HCT116 (cell line): ENCODE results near the gene PIP4K2A. TPM values are rescaled to one million over a fixed set of nuclear protein-coding genes. Genes with fewer than 3 reads are reported as not detected.

Experiments used
- ATAC-seq: fragments of 200-7000 bp; cut with Tn5 transposase; 2 replicates; pipeline ENCODE4 v1.9.1; 2020; ENCODE audit warnings: mild to moderate bottlenecking, moderate library complexity
- BruUV-seq: library from RNA; stranded (reverse); fragments of 400-500 nt; replicated peaks from 2 replicates; lab custom pipeline; 2021; lab: Mats Ljungman, UMichigan
- CTCF ChIA-PET: fragments of 300-600 bp; sonication (Branson Sonifier 250); formaldehyde crosslinking; loops from one replicate; lab custom pipeline; 2021; ENCODE audit warnings: antibody characterized with exemption; lab: Charles Lee
- POLR2A ChIA-PET: fragments of 300-600, 350-600 bp; sonication (Branson Sonifier 250); formaldehyde crosslinking; loops from one replicate; lab custom pipeline; 2021; ENCODE audit warnings: antibody characterized with exemption; lab: Charles Lee
- RAD21 ChIA-PET, 2 experiments: fragments of 300-600 bp; sonication (Branson Sonifier 250); formaldehyde crosslinking; loops; one replicate each; lab custom pipeline; 2023; ENCODE audit warnings: low total read pairs in 2 of 2; ENCODE audit not compliant: uncharacterized antibody in 2 of 2, unreplicated experiment in 2 of 2, low non-redundant PET in 1 of 2; lab: Charles Lee
- DNase-seq: peaks from one replicate; pipeline ENCODE4 v3.0.0-alpha.2; 2010; ENCODE audit warnings: low read depth, low spot score
- H2AFZ ChIP-seq: fragments of 200-600 bp; shearing (Covaris generic), sonication (generic); 2 replicates; pipeline ENCODE4 v1.6.1; 2017; ENCODE audit warnings: low read depth, mixed run types, mixed read lengths, antibody characterized with exemption, low read length; ENCODE audit not compliant: poor library complexity, severe bottlenecking
- H3K27ac ChIP-seq: 2 replicates; pipeline ENCODE4 v1.5.1; 2012; ENCODE audit warnings: low read depth, low read length
- H3K27me3 ChIP-seq: fragments of 200-600 bp; sonication (generic); 2 replicates; pipeline ENCODE4 v1.6.1; 2016; ENCODE audit warnings: mixed run types, low read length, mixed read lengths; ENCODE audit not compliant: insufficient read depth
- H3K36me3 ChIP-seq, 2 experiments: fragments of 200-500 bp in 1 of 2; fragments of 200-600 bp in 1 of 2; sonication (Bioruptor generic) in 1 of 2; sonication (generic) in 1 of 2; 2 replicates each; pipeline versions ENCODE4 v1.5.1 to v1.6.1; 2014 to 2016; ENCODE audit warnings: low read length in 2 of 2, inconsistent platforms in 1 of 2, mixed read lengths in 1 of 2, mixed run types in 1 of 2; ENCODE audit not compliant: insufficient read depth in 2 of 2, control insufficient read depth in 1 of 2
- H3K4me1 ChIP-seq, 2 experiments: fragments of 200-600 bp in 1 of 2; sonication (generic) in 1 of 2; 2 replicates each; pipeline versions ENCODE4 v1.5.1 to v1.6.1; 2012 to 2017; ENCODE audit warnings: low read length in 2 of 2, inconsistent platforms in 1 of 2, mild to moderate bottlenecking in 1 of 2, mixed read lengths in 1 of 2, mixed run types in 1 of 2, moderate library complexity in 1 of 2; ENCODE audit not compliant: insufficient read depth in 2 of 2, control insufficient read depth in 1 of 2
- H3K4me2 ChIP-seq: fragments of 200-600 bp; sonication (generic); 2 replicates; pipeline ENCODE4 v1.6.1; 2017; ENCODE audit warnings: mixed run types, low read length, mixed read lengths
- H3K4me3 ChIP-seq, 2 experiments: fragments of 200-600 bp in 1 of 2; sonication (generic) in 1 of 2; replicated peaks in 1 of 2; 2 replicates each; pipeline ENCODE4 v1.5.1; 2011 to 2016; ENCODE audit warnings: low read length in 2 of 2, control low read depth in 1 of 2, low read depth in 1 of 2, mild to moderate bottlenecking in 1 of 2, mixed read lengths in 1 of 2, mixed run types in 1 of 2
- H3K79me2 ChIP-seq: fragments of 200-600 bp; sonication (generic); 2 replicates; pipeline ENCODE4 v1.6.1; 2017; ENCODE audit warnings: mild to moderate bottlenecking, mixed run types, low read length, moderate library complexity, mixed read lengths; ENCODE audit not compliant: insufficient read depth
- H3K9ac ChIP-seq: fragments of 200-600 bp; sonication (generic); 2 replicates; pipeline ENCODE4 v1.6.1; 2016; ENCODE audit warnings: low read length, mixed read lengths
- H3K9me2 ChIP-seq: fragments of 200-600 bp; sonication (generic), shearing (Covaris generic); 2 replicates; pipeline ENCODE4 v1.6.1; 2017; ENCODE audit warnings: mixed run types, mild to moderate bottlenecking, moderate library complexity; ENCODE audit not compliant: insufficient read depth
- H3K9me3 ChIP-seq, 2 experiments: fragments of 200-500 bp in 1 of 2; fragments of 200-600 bp in 1 of 2; sonication (Bioruptor generic) in 1 of 2; sonication (generic) in 1 of 2; 2 replicates each; pipeline ENCODE4 v1.6.1; 2014 to 2017; ENCODE audit warnings: low read length in 2 of 2, mixed read lengths in 2 of 2, inconsistent platforms in 1 of 2, low read depth in 1 of 2, mild to moderate bottlenecking in 1 of 2, mixed run types in 1 of 2, moderate library complexity in 1 of 2; ENCODE audit not compliant: control insufficient read depth in 1 of 2, insufficient read depth in 1 of 2
- H4K20me1 ChIP-seq: fragments of 200-600 bp; sonication (generic), shearing (Covaris generic); 2 replicates; pipeline ENCODE4 v1.6.1; 2017; ENCODE audit warnings: mixed run types, mild to moderate bottlenecking, moderate library complexity; ENCODE audit not compliant: insufficient read depth
- CBX3 ChIP-seq: IDR thresholded peaks from 2 replicates; pipeline ENCODE4 v1.6.1; 2012; ENCODE audit warnings: low read depth
- CEBPB ChIP-seq: IDR thresholded peaks from 2 replicates; pipeline ENCODE4 v1.6.1; 2012; ENCODE audit warnings: low read depth
- EZH2phosphoT487 ChIP-seq: fragments of 200-600 bp; IDR thresholded peaks from 2 replicates; pipeline ENCODE4 v1.6.1; 2018; ENCODE audit warnings: antibody characterized with exemption, borderline replicate concordance
- FOSL1 ChIP-seq: IDR thresholded peaks from 2 replicates; pipeline ENCODE4 v1.6.1; 2012; ENCODE audit warnings: low read depth
- JUND ChIP-seq: IDR thresholded peaks from 2 replicates; pipeline ENCODE4 v1.6.1; 2012
- POLR2AphosphoS5 ChIP-seq: IDR thresholded peaks from 2 replicates; pipeline ENCODE4 v1.6.1; 2011; ENCODE audit warnings: mild to moderate bottlenecking, low read depth, low read length, moderate library complexity
- RAD21 ChIP-seq: IDR thresholded peaks from 2 replicates; pipeline ENCODE4 v1.6.1; 2012; ENCODE audit warnings: low read depth, mild to moderate bottlenecking
- SP1 ChIP-seq: IDR thresholded peaks from 2 replicates; pipeline ENCODE4 v1.6.1; 2012; ENCODE audit warnings: low read depth
- YY1 ChIP-seq: IDR thresholded peaks from 2 replicates; pipeline ENCODE4 v1.6.1; 2011; ENCODE audit warnings: low read length, low read depth, moderate library complexity, mild to moderate bottlenecking; ENCODE audit not compliant: insufficient replicate concordance; ENCODE audit errors: extremely low read depth
- ZNF274 ChIP-seq: fragments of 200-500 bp; sonication (Bioruptor generic); IDR thresholded peaks from 2 replicates; pipeline ENCODE4 v1.6.1; 2014; ENCODE audit warnings: mild to moderate bottlenecking, low read depth, low read length, inconsistent platforms
- intact Hi-C: fragments of 100-400 bp; cut with micrococcal nuclease; formaldehyde crosslinking; loops from 2 replicates; pipeline ENCODE4 v1.10.0; 2022
- total RNA-seq: library from RNA; stranded (reverse); gene quantifications from one replicate; pipeline ENCODE4 v1.2.1, GENCODE V29; 2021; ENCODE audit not compliant: unreplicated experiment
- TF ChIP-seq, protein P1 (sequence below): IDR thresholded peaks from 2 replicates; pipeline ENCODE4 v1.6.1; 2012; ENCODE audit warnings: low read depth
- TF ChIP-seq, protein P2 (sequence below): IDR thresholded peaks from 2 replicates; pipeline ENCODE4 v1.6.1; 2012
- TF ChIP-seq, protein P3 (sequence below): IDR thresholded peaks from 2 replicates; pipeline ENCODE4 v1.6.1; 2011; ENCODE audit warnings: mild to moderate bottlenecking, low read length, moderate library complexity; ENCODE audit not compliant: insufficient replicate concordance; ENCODE audit errors: extremely low read depth

The PIP4K2A gene
- total RNA-seq, 1 experiment from 2014 or later, result 41.9 TPM

DNA sequence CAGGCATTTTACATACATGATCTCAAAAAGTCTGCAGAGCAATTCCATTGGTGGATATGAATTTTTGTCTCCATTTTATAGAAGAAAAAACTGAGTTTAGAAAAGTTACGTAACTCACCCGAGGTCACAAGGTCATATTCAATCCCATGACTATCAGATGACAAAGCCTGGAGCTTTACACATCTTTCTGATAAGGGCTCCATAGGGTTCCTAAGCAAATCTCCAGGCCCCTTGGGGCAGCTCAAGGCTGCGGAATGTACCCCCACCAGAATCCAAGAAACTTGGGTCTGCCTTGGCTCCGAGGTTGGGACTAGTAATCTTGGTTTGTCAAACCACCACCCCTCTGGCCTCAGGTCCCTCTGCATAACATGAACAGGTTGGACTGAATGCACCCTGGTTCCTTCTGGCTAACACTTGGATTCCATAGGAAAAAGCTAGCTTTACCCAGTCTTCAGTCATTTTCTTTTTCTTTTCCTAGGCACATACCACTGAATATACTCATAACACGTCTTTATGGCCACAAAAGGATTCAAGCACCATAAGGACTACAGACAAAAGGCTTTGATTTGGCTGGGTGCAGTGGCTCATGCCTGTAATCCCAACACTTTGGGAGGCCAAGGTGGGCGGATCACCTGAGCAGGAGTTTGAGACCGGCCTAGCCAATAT is 55.5 kb downstream of the PIP4K2A start:
- Histone ChIP-seq H3K79me2 (peaks cover 100% of the 10 kb centered on the region), H3K27ac (no peak overlapping the region), H4K20me1 (peaks cover 12% of the 10 kb centered on the region; the same call in 1 of the 2 replicates), H3K4me2 (no peak overlapping the region), H3K9ac (no peak overlapping the region), H3K27me3 (no peaks in the 10 kb centered on the region), H2AFZ (no peak overlapping the region), H3K4me1 (peaks cover 12 to 29% of the 10 kb centered on the region in 2 experiments), H3K4me3 (no peak overlapping the region), H3K9me3 (no peaks in the 10 kb centered on the region), H3K9me2 (no peaks in the 10 kb centered on the region), H3K36me3 (no peaks in the 10 kb centered on the region)
- no TSS peak for BruUV-seq
- CTCF ChIA-PET, result no interaction called here
- no peak for TF ChIP-seq FOSL1
- TF ChIP-seq CEBPB, result peak; percentile 43; the same call in 1 of the 2 replicates
- DNase-seq (no peak), ATAC-seq (no peak; the same call in 1 of the 2 replicates)
- RAD21 ChIA-PET, result no interaction called here
- POLR2A ChIA-PET, result no interaction called here
- intact Hi-C loops, result no loop called here

DNA sequence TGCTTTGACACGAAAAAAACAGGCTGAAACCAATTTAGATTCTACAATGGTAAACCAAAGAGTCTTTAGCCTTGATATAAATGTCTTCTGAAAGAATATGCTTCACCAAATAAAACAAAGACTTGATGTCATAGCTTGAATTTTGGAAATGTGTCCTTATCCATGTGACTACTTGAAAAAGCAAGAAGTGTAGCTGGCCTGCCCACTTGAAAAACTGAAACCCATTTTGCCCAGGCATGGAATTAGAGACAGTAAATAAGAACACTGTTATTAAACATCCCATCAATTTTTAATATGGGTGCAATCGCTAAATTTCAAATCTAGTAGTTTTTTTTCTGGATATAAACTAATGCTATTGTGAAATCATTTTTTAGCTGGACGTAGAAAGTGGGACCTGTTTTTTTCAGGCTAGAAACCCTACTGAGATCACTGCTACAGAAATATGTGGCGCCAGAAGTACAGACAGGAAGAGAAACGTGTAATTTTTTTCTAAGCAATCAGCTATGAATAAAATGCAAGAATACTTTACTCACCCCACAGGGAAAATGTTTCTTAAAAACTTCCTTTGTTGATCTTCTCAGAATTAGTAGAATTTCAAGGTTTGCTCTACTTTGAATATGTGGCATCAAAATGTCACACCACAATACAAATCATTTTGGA is 56.7 kb downstream of the PIP4K2A start:
- intact Hi-C loops, result no loop called here
- Histone ChIP-seq H3K36me3 (no peaks in the 10 kb centered on the region), H4K20me1 (peaks cover 10% of the 10 kb centered on the region; the same call in 1 of the 2 replicates), H2AFZ (no peak overlapping the region), H3K79me2 (peaks cover 100% of the 10 kb centered on the region), H3K27me3 (no peaks in the 10 kb centered on the region), H3K4me1 (peaks cover 12 to 25% of the 10 kb centered on the region in 2 experiments), H3K27ac (no peak overlapping the region), H3K4me3 (no peak overlapping the region), H3K4me2 (no peak overlapping the region), H3K9me3 (no peaks in the 10 kb centered on the region), H3K9me2 (no peaks in the 10 kb centered on the region), H3K9ac (no peak overlapping the region)
- ChIA-PET CTCF (no interaction called here), RAD21 (no interaction called here), POLR2A (no interaction called here)
- BruUV-seq, result no TSS peak
- no peak for DNase-seq
- ATAC-seq, result no peak
- TF ChIP-seq, protein P1, sequence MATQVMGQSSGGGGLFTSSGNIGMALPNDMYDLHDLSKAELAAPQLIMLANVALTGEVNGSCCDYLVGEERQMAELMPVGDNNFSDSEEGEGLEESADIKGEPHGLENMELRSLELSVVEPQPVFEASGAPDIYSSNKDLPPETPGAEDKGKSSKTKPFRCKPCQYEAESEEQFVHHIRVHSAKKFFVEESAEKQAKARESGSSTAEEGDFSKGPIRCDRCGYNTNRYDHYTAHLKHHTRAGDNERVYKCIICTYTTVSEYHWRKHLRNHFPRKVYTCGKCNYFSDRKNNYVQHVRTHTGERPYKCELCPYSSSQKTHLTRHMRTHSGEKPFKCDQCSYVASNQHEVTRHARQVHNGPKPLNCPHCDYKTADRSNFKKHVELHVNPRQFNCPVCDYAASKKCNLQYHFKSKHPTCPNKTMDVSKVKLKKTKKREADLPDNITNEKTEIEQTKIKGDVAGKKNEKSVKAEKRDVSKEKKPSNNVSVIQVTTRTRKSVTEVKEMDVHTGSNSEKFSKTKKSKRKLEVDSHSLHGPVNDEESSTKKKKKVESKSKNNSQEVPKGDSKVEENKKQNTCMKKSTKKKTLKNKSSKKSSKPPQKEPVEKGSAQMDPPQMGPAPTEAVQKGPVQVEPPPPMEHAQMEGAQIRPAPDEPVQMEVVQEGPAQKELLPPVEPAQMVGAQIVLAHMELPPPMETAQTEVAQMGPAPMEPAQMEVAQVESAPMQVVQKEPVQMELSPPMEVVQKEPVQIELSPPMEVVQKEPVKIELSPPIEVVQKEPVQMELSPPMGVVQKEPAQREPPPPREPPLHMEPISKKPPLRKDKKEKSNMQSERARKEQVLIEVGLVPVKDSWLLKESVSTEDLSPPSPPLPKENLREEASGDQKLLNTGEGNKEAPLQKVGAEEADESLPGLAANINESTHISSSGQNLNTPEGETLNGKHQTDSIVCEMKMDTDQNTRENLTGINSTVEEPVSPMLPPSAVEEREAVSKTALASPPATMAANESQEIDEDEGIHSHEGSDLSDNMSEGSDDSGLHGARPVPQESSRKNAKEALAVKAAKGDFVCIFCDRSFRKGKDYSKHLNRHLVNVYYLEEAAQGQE, result no peak
- TF ChIP-seq POLR2AphosphoS5 (no peak), CEBPB (no peak), ZNF274 (no peak), JUND (no peak), CBX3 (no peak), EZH2phosphoT487 (no peak), YY1 (no peak), RAD21 (no peak), SP1 (no peak)
- TF ChIP-seq, protein P2, sequence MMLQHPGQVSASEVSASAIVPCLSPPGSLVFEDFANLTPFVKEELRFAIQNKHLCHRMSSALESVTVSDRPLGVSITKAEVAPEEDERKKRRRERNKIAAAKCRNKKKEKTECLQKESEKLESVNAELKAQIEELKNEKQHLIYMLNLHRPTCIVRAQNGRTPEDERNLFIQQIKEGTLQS, result no peak
- TF ChIP-seq, protein P3, sequence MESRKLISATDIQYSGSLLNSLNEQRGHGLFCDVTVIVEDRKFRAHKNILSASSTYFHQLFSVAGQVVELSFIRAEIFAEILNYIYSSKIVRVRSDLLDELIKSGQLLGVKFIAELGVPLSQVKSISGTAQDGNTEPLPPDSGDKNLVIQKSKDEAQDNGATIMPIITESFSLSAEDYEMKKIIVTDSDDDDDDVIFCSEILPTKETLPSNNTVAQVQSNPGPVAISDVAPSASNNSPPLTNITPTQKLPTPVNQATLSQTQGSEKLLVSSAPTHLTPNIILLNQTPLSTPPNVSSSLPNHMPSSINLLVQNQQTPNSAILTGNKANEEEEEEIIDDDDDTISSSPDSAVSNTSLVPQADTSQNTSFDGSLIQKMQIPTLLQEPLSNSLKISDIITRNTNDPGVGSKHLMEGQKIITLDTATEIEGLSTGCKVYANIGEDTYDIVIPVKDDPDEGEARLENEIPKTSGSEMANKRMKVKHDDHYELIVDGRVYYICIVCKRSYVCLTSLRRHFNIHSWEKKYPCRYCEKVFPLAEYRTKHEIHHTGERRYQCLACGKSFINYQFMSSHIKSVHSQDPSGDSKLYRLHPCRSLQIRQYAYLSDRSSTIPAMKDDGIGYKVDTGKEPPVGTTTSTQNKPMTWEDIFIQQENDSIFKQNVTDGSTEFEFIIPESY, result no peak
